ENCODE data around the gene FMO3.

Gene FMO3

GRCh38 chr1:171159148-171159547 lies 68.4 kb downstream of the FMO3 start:
- no peak for DNase-seq (ENCODE audit: low read depth in 2 of 2)

DNA sequence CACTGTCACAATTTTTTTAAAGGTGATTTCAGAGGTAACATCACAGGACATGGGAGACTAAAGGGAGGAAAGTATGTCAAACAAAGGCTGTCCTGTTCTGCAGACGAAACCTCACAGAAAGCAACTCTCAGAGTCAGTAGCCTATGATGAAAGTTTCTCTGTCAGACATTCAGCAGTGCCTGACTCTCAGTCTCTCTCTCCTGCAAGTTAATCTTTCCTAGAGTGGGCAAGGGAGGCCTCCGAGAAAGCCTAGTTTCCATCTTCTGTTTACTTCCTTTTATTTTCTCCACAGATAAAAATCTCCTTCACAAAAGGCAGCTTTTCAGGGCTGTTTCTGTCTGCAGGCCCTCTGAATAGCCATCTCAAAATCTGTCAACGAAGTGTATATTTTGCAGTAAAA lies 69.5 kb downstream of the FMO3 start:
- DNase-seq (ENCODE audit: low read depth in 2 of 2), result no peak

GRCh38 chr1:171160639-171161354 lies 70.1 kb downstream of the FMO3 start:
- DNase-seq (ENCODE audit: low read depth in 2 of 2), result no peak

DNA sequence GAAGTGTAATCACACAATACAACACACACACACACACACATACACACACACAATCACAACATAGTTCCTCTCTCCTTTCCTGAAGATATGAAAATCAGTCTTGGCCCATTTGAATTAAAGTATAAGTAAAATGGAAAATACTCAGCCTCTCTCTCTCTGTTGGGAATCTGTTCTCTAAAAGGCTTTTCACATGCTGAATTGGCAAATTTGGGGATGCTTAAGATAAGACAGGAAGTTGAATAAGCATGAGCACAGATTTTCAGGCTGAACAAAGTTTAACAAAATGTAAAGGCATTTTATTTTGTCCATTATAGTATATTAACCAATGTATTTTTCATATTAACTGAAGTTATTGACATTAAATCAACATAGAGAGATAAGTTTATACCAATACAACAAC lies 70.7 kb downstream of the FMO3 start:
- DNase-seq (ENCODE audit: low read depth in 2 of 2), result no peak

DNA sequence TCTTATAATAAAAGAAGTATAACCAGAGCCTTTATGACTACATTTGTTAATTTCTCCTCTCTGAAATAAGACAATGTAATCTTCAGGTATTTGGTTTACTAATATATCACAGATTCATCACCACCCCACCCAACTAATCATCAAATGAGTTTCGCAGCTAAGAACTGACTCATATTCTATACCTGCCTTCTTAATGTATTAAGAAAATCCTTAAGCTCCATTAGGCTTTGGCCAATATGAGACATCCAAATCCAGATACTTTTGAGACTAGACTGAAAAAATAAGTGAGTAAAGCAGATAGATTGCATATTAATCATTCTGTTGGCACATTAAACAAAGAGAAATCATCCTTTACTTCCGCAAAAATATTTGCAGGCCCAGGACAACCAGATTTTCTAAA lies 75.7 kb downstream of the FMO3 start:
- no peak for DNase-seq (ENCODE audit: low read depth in 2 of 2)

Data from fibroblast of skin of left biceps (primary cell).